Pancreas (tissue), 10 donors: ENCODE results near the gene ACTN4. TPM values are rescaled to one million over a fixed set of nuclear protein-coding genes. Genes with fewer than 3 reads are reported as not detected.

Source experiments
- ATAC-seq, 4 donors: fragments of 200-7000 bp; cut with Tn5 transposase; one replicate each; pipeline versions ENCODE4 v1.8.0 to v1.9.1; 2020; ENCODE audit warnings: mild to moderate bottlenecking in 4 of 4, moderate library complexity in 4 of 4
- DNase-seq, 6 donors: peaks; one replicate each; pipeline ENCODE4 v3.0.0-alpha.2; 2020
- FAIRE-seq: peaks from 2 replicates; lab custom pipeline; 2012; peaks lifted over from hg19 to GRCh38; lab: Jason Lieb, UNC
- H3K27ac ChIP-seq, 4 donors: fragments of 200-600 bp; sonication (generic); 1 replicate in 3 of 4; 2 replicates in 1 of 4; pipeline versions ENCODE4 v1.5.0 to v1.8.0; 2020
- H3K27me3 ChIP-seq, 4 donors: fragments of 200-600 bp; one replicate each; pipeline ENCODE4 v1.8.0; 2021
- H3K36me3 ChIP-seq, 3 donors: fragments of 200-600 bp; sonication (generic) in 1 of 3; one replicate each; pipeline versions ENCODE4 v1.5.0 to v1.8.0; 2020 to 2021
- H3K4me1 ChIP-seq, 3 donors: fragments of 200-600 bp; one replicate each; pipeline ENCODE4 v1.8.0; 2021
- H3K4me3 ChIP-seq, 4 donors: fragments of 200-600 bp; sonication (generic) in 2 of 4; one replicate each; pipeline versions ENCODE4 v1.5.0 to v1.8.0; 2020 to 2021
- H3K9me3 ChIP-seq, 4 donors: fragments of 200-600 bp; one replicate each; pipeline ENCODE4 v1.8.0; 2021
- CTCF ChIP-seq, 4 donors: fragments of 200-600 bp; sonication (generic) in 3 of 4; IDR thresholded peaks; one replicate each; pipeline versions ENCODE4 v1.5.0 to v1.8.0; 2021; ENCODE audit warnings: antibody characterized with exemption in 4 of 4
- WGBS, 2 donors: extraction: QIAGEN DNeasy Blood & Tissue Kit; methylation state at CpG; one replicate each; pipeline ENCODE4 v1.1.7; 2013; 5-methylcytosine and 5-hydroxymethylcytosine counted together
- intact Hi-C, 3 donors: fragments of 100-400 bp; cut with DNase I; formaldehyde crosslinking; loops; one replicate each; pipeline versions ENCODE4 v1.11.1 to v1.14.2; 2022
- polyA plus RNA-seq, 2 donors: library from polyadenylated mRNA; stranded (reverse); fragments of 200-250 nt; gene quantifications; one replicate each; pipeline ENCODE4 v1.2.3, GENCODE V29; 2013
- total RNA-seq, 6 donors: library from RNA; stranded (reverse); fragmentation: NEBNext Ultra II Directional in 4 of 6; extraction: Animal tissue kit (Norgen Biotek cat#: 25700) in 4 of 6; gene quantifications; one replicate each; pipeline versions ENCODE4 v1.2.1 to v1.2.4, GENCODE V29; 2021 to 2023
- donor health status: healthy with polysubstance abuse.
- donor health status: DM: no; HTN: no; CAD: no; lungs with moderate emphysema.
- donor health status: DM: no; HTN: no; CAD: no.
- donor health status: control.
- donor health status: control.
- donor health status: Bipolar disorder and iron deficiency.
- donor health status: DM: yes; HTN: yes; CAD: no.
- donor health status: DM: no; HTN: no; CAD: no.
- donor health status: DM: no; HTN: no; CAD: no.
- donor health status: DM: yes; HTN: yes; CAD: no.

ACTN4 gene
- total and polyA plus RNA-seq, 8 donors: 98.2 to 284 (median 187) TPM

GRCh38 chr19:38665219-38665931, 17.9 kb downstream of the ACTN4 start:
- intact Hi-C loops: loop anchor here in 1 of 3 donors (10.0 kb wide), 1 partner anchor 49 kb away; no protein-coding TSS in a partner anchor
- H3K4me3 ChIP-seq: no peak overlapping the region
- no peak for TF ChIP-seq CTCF (IDR thresholded peaks at IDR 0.05)
- peaks cover 76 to 100% (median 84%) of the 10 kb centered on the region in 3 donors for H3K4me1 ChIP-seq
- no peak for ATAC-seq
- no peaks in the 10 kb centered on the region for H3K9me3 ChIP-seq
- DNase-seq: no peak
- peak overlapping the region; percentile 68 to 93 (median 80) for H3K27ac ChIP-seq
- no peak for FAIRE-seq
- H3K36me3 ChIP-seq: no peaks in the 10 kb centered on the region
- no peaks in the 10 kb centered on the region for H3K27me3 ChIP-seq
- WGBS, 2 donors: 70 to 72% methylated on average over 13 of the region's 13 CpGs

GRCh38 chr19:38665950-38666662, 18.7 kb downstream of the ACTN4 start:
- Histone ChIP-seq H3K4me3 (no peak overlapping the region), H3K4me1 (peaks cover 76 to 100% (median 84%) of the 10 kb centered on the region in 3 donors), H3K9me3 (no peaks in the 10 kb centered on the region), H3K36me3 (no peaks in the 10 kb centered on the region), H3K27ac (peak overlapping the region; percentile 68 to 93 (median 80)), H3K27me3 (no peaks in the 10 kb centered on the region)
- DNase-seq (peak in 3 of 6 donors; percentile 64 to 78 (median 72)), ATAC-seq (peak; percentile 4 to 38 (median 20)), FAIRE-seq (no peak)
- WGBS, 2 donors: 53 to 57% methylated on average over 19 of the region's 19 CpGs
- TF ChIP-seq CTCF (IDR thresholded peaks at IDR 0.05): no peak
- intact Hi-C loops: loop anchor here in 1 of 3 donors (10.0 kb wide), 1 partner anchor 49 kb away; no protein-coding TSS in a partner anchor

- peak in 4 of 6 donors; percentile 74 to 90 (median 80) for DNase-seq
- intact Hi-C loops: loop anchor here in 1 of 3 donors (10.0 kb wide), 1 partner anchor 48 kb away; no protein-coding TSS in a partner anchor
- H3K4me3 ChIP-seq: no peak overlapping the region
Observed at GRCh38 chr19:38666663-38667511, 19.4 kb downstream of the ACTN4 start.

More at GRCh38 chr19:38666663-38667511, 19.4 kb downstream of the ACTN4 start:
- TF ChIP-seq CTCF (IDR thresholded peaks at IDR 0.05): no peak
- Histone ChIP-seq H3K27me3 (no peaks in the 10 kb centered on the region), H3K9me3 (no peaks in the 10 kb centered on the region), H3K4me1 (peaks cover 78 to 100% (median 83%) of the 10 kb centered on the region in 3 donors), H3K36me3 (no peaks in the 10 kb centered on the region), H3K27ac (peak overlapping the region; percentile 68 to 93 (median 75))
- FAIRE-seq (no peak), ATAC-seq (peak; percentile 75 to 81 (median 77))
- WGBS, 2 donors: 16 to 18% methylated on average over 10 of the region's 10 CpGs
